KBM-7 (cell line): ENCODE results near the gene ZBTB48.
"Not testable (repeated sequence)": the region's sequence is repeated elsewhere in the genome, so short reads cannot be mapped to it uniquely, and the experiment has no call there.

Experiments used
- DNase-seq: peaks from one replicate; pipeline ENCODE4 v3.0.0-alpha.2; 2015
- in situ Hi-C: fragments of 300-500 bp; cut with MboI; formaldehyde crosslinking; loops from 2 replicates; pipeline ENCODE4 v1.14.3; 2020; ENCODE audit warnings: low sequenced_read_pairs, low pct_unique_long_range_greater_than_20kb, mixed read lengths

Gene ZBTB48

GRCh38 chr1:6625584-6626149 lies 45.9 kb downstream of the ZBTB48 start:
- in situ Hi-C loops = no loop called here
- peak; percentile 18 for DNase-seq

GRCh38 chr1:6627031-6627430 lies 47.2 kb downstream of the ZBTB48 start:
- DNase-seq = no peak
- in situ Hi-C loops = no loop called here

DNA sequence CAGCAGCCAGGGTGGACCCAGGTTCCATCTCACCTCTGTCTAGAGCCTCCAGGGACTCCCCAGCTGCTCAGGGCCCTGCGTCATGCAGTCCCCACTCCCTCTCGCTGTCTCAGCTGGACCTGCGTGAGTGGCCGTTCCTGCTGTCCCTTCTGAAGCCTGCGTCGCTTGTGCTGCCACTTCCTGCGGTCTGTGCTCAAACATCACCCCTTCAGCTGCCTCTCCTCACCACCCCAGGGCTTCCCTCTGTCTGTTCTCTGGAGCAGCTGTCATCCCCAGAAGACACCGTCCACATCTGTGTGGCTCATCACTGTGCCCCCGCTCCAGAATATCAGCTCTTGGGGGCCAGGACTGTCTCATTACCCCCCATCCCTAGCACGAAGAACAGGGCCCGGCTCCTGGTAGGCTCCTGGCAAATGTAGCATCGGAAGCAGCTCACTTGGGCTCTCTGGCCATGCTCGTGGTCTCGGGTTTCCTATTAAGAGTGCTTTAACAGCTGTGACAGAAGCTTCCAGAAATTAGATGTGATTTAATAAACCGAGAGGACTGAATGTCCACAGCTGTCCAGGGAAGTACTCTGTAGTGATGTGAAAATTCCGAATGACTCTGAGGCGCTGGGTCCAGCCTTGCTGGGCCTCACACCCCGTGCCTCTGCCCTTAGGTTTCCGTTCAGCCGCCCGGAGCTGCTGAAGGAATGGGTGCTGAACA lies 48.2 kb downstream of the ZBTB48 start:
- DNase-seq = no peak
- in situ Hi-C loops = no loop called here

GRCh38 chr1:6628971-6629479 lies 49.2 kb downstream of the ZBTB48 start:
- no peak for DNase-seq
- in situ Hi-C loops = no loop called here

- no peak for DNase-seq
- in situ Hi-C loops = no loop called here
These were observed 50.2 kb downstream of the ZBTB48 start for GRCh38 chr1:6630027-6630426.

- DNase-seq = no peak
- in situ Hi-C loops = no loop called here
These were observed 51.3 kb downstream of the ZBTB48 start for GRCh38 chr1:6631058-6631457.

GRCh38 chr1:6632588-6633514 lies 53.1 kb downstream of the ZBTB48 start:
- no peak for DNase-seq
- in situ Hi-C loops = no loop called here

GRCh38 chr1:6634371-6635052 lies 54.7 kb downstream of the ZBTB48 start:
- in situ Hi-C loops = no loop called here
- DNase-seq = peak; percentile 55

- in situ Hi-C loops = no loop called here
- DNase-seq = no peak
These were observed 55.5 kb downstream of the ZBTB48 start for GRCh38 chr1:6635161-6635909.

- DNase-seq = no peak
- in situ Hi-C loops = no loop called here
These were observed 56.3 kb downstream of the ZBTB48 start for GRCh38 chr1:6635910-6636760.

DNA sequence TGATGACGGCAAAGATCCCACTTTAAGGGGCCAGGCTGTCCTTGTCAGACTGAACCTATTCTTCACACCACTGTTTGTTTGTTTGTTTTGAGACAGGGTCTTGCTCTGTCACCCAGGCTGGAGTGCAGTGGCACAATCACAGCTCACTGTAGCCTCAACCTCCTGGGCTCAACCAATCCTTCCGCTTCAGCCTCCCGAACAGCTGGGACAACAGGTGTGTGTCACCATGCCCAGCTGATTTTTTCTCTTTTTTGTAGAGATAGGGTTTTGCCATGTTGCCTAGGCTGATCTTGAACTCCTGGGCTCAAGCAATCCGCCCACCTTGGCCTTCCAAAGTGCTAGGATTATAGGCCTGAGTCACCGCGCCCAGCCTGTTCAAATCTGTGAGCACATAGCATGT lies 57.0 kb downstream of the ZBTB48 start:
- DNase-seq, in situ Hi-C loops: not testable (repeated sequence)

DNA sequence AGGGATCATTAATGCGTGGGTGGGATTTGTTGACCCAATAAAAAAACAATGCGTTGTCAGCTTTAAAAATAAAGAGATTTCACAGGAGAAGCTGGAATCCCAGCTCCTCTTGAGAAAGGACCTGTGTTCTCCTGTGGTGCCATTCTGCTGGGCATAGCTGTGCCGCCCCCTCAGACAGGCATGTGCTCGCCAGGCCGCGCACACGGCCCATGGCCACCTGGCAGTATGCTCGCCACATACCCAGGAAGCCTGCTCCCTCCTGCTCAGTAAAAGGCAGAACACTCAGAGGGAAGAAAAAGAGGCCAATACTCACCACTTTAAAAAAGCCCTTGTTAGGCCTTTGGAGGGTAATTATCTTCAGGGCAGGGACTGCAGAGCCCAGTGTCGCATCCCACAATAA lies 58.0 kb downstream of the ZBTB48 start:
- no peak for DNase-seq
- in situ Hi-C loops = no loop called here

DNA sequence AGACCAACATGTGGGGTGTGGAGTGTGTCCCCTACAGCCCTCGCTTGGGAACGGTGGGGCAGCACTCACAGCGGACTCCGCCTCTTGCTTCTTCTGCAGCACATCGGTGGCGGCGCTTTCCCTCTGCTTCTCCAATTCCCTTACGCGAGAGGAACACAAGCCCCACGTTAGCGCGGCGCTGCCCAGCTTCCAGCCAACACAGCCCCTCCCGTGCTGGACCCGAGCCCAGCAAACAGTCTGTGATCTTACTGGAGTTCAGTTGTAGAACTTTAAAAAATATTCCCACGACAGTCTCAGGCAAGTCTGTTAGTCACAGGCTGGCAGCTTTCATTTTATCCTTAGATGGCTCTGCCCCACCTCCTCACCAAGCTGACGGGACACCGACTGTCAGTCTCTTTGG lies 58.4 kb downstream of the ZBTB48 start:
- in situ Hi-C loops = no loop called here
- DNase-seq = no peak
